ENCODE measurements around the gene CCDC88B. TPM values are rescaled to one million over a fixed set of nuclear protein-coding genes. Genes with fewer than 3 reads are reported as not detected.

Gene CCDC88B
- total RNA-seq, 4 donors from 2014 or later = 0.98 to 5.2 (median 2.1) TPM

- in situ Hi-C loops (cut with MboI; ENCODE audit: low sequenced_read_pairs in 4 of 4) = no loop called here
- no peaks in the 10 kb centered on the region for H3K36me3 ChIP-seq
- peaks cover 41 to 55% (median 52%) of the 10 kb centered on the region in 3 donors for H3K27me3 ChIP-seq
- ATAC-seq (no peak), DNase-seq (no peak)
- H3K4me1 ChIP-seq = peaks cover 1 to 7% of the 10 kb centered on the region in 2 donors
- H3K9me3 ChIP-seq = no peaks in the 10 kb centered on the region
- peak overlapping the region; percentile 30 to 38 (median 35) for H3K4me3 ChIP-seq
- intact Hi-C loops (cut with DNase I; ENCODE audit: low total_unique reads) = no loop called here
- no peak overlapping the region for H3K27ac ChIP-seq
- TF ChIP-seq POLR2A (IDR thresholded peaks at IDR 0.05) (no peak), CTCF (IDR thresholded peaks at IDR 0.05 in 4 of 5, conservative IDR thresholded peaks at IDR 0.05 in 1 of 5) (no peak)
Observed at GRCh38 chr11:64291752-64292459, 48.1 kb upstream of the CCDC88B start.

- no peak overlapping the region for H3K27ac ChIP-seq
- H3K4me1 ChIP-seq = peaks cover 0 to 6% of the 10 kb centered on the region in 2 donors
- peak overlapping the region; percentile 30 to 38 (median 35) for H3K4me3 ChIP-seq
- in situ Hi-C loops (cut with MboI; ENCODE audit: low sequenced_read_pairs in 4 of 4) = no loop called here
- no peaks in the 10 kb centered on the region for H3K36me3 ChIP-seq
- no peaks in the 10 kb centered on the region for H3K9me3 ChIP-seq
- intact Hi-C loops (cut with DNase I; ENCODE audit: low total_unique reads) = no loop called here
- peaks cover 49 to 63% (median 59%) of the 10 kb centered on the region in 3 donors for H3K27me3 ChIP-seq
- TF ChIP-seq CTCF (IDR thresholded peaks at IDR 0.05 in 4 of 5, conservative IDR thresholded peaks at IDR 0.05 in 1 of 5) = no peak
- TF ChIP-seq POLR2A (IDR thresholded peaks at IDR 0.05) = no peak
- DNase-seq (no peak), ATAC-seq (no peak)
Observed at GRCh38 chr11:64292460-64293254, 47.3 kb upstream of the CCDC88B start.

GRCh38 chr11:64294774-64295173 lies 45.2 kb upstream of the CCDC88B start:
- no peak for TF ChIP-seq CTCF (IDR thresholded peaks at IDR 0.05 in 4 of 5, conservative IDR thresholded peaks at IDR 0.05 in 1 of 5)
- TF ChIP-seq POLR2A (IDR thresholded peaks at IDR 0.05) = no peak
- Histone ChIP-seq H3K36me3 (no peaks in the 10 kb centered on the region), H3K9me3 (no peaks in the 10 kb centered on the region), H3K4me1 (peaks cover 0 to 10% of the 10 kb centered on the region in 2 donors), H3K27ac (no peak overlapping the region), H3K4me3 (no peak overlapping the region), H3K27me3 (peaks cover 67 to 84% (median 80%) of the 10 kb centered on the region in 3 donors)
- intact Hi-C loops (cut with DNase I; ENCODE audit: low total_unique reads) (no loop called here), in situ Hi-C loops (cut with MboI; ENCODE audit: low sequenced_read_pairs in 4 of 4) (loop anchor here in 2 of 4 donors (5.0 kb wide), 1 partner anchor 92 kb away; no protein-coding TSS in a partner anchor)
- no peak for DNase-seq
- ATAC-seq = no peak

- Histone ChIP-seq H3K27me3 (peaks cover 77 to 92% (median 89%) of the 10 kb centered on the region in 3 donors), H3K4me1 (peaks cover 5 to 20% of the 10 kb centered on the region in 2 donors), H3K36me3 (no peaks in the 10 kb centered on the region), H3K27ac (no peak overlapping the region), H3K4me3 (no peak overlapping the region), H3K9me3 (no peaks in the 10 kb centered on the region)
- TF ChIP-seq CTCF (IDR thresholded peaks at IDR 0.05 in 4 of 5, conservative IDR thresholded peaks at IDR 0.05 in 1 of 5) (no peak), POLR2A (IDR thresholded peaks at IDR 0.05) (no peak)
- no peak for ATAC-seq
- no peak for DNase-seq
- intact Hi-C loops (cut with DNase I; ENCODE audit: low total_unique reads) (no loop called here), in situ Hi-C loops (cut with MboI; ENCODE audit: low sequenced_read_pairs in 4 of 4) (loop anchor here in 2 of 4 donors (5.0 kb wide), 1 partner anchor 93 kb away; no protein-coding TSS in a partner anchor)
Observed at GRCh38 chr11:64295760-64296159, 44.2 kb upstream of the CCDC88B start.
